Testis (tissue), 2 donors: ENCODE measurements around the gene RNF32.

Experiments
- POLR2A ChIP-seq: fragments of 450-650 bp; IDR thresholded peaks from one replicate; pipeline ENCODE4 v1.6.1; 2017; ENCODE audit warnings: antibody characterized with exemption, mild to moderate bottlenecking, moderate library complexity
- TF ChIP-seq, protein P1 (sequence below), 3 experiments: fragments of 450-650 bp in 2 of 3; fragments of 200-600 bp in 1 of 3; sonication (generic) in 1 of 3; IDR thresholded peaks; one replicate each; pipeline ENCODE4 v1.5.1; 2016 to 2019; ENCODE audit warnings: antibody characterized with exemption in 3 of 3, mild to moderate bottlenecking in 2 of 3, moderate library complexity in 1 of 3

DNA sequence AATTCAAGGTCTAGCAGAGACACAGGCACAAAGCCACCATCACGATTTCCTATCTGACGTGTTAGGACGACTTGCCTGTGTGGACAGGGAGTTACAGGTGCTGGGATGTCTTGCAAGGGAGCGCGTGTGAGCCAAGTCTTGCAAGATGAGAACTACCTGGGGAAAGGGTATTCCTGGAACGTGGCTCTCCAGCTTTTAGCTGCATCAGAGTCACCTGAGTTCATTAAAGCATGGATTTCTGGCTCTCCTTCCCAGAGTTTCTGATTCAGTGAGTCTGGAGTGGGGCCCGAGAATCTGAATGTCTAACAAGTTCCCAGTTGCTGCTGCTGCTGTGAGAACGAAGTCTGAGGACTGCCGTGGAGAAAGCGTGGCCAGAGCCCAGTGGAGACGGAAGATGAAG is 30.0 kb upstream of the RNF32 start:
- TF ChIP-seq, protein P1, sequence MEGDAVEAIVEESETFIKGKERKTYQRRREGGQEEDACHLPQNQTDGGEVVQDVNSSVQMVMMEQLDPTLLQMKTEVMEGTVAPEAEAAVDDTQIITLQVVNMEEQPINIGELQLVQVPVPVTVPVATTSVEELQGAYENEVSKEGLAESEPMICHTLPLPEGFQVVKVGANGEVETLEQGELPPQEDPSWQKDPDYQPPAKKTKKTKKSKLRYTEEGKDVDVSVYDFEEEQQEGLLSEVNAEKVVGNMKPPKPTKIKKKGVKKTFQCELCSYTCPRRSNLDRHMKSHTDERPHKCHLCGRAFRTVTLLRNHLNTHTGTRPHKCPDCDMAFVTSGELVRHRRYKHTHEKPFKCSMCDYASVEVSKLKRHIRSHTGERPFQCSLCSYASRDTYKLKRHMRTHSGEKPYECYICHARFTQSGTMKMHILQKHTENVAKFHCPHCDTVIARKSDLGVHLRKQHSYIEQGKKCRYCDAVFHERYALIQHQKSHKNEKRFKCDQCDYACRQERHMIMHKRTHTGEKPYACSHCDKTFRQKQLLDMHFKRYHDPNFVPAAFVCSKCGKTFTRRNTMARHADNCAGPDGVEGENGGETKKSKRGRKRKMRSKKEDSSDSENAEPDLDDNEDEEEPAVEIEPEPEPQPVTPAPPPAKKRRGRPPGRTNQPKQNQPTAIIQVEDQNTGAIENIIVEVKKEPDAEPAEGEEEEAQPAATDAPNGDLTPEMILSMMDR (IDR thresholded peaks at IDR 0.05), result no peak
- TF ChIP-seq POLR2A, result no peak
